HEK293 (cell line): Measurements from ENCODE around the gene DSCAML1.

ENCODE experiments used
- ZNF114 ChIP-seq: fragments of 450-650 bp; formaldehyde crosslinking; IDR thresholded peaks from 2 replicates; pipeline ENCODE4 v1.5.0; 2017; ENCODE audit warnings: missing biosample characterization, missing genetic modification characterization
- TF ChIP-seq, protein P1 (sequence below): fragments of 450-650 bp; formaldehyde crosslinking; IDR thresholded peaks from 2 replicates; pipeline ENCODE4 v1.5.1; 2016; ENCODE audit warnings: missing biosample characterization, missing genetic modification characterization
- TF ChIP-seq, protein P2 (sequence below): fragments of 450-650 bp; formaldehyde crosslinking; IDR thresholded peaks from 2 replicates; pipeline ENCODE4 v1.5.1; 2016; ENCODE audit warnings: missing biosample characterization, missing genetic modification characterization

DNA sequence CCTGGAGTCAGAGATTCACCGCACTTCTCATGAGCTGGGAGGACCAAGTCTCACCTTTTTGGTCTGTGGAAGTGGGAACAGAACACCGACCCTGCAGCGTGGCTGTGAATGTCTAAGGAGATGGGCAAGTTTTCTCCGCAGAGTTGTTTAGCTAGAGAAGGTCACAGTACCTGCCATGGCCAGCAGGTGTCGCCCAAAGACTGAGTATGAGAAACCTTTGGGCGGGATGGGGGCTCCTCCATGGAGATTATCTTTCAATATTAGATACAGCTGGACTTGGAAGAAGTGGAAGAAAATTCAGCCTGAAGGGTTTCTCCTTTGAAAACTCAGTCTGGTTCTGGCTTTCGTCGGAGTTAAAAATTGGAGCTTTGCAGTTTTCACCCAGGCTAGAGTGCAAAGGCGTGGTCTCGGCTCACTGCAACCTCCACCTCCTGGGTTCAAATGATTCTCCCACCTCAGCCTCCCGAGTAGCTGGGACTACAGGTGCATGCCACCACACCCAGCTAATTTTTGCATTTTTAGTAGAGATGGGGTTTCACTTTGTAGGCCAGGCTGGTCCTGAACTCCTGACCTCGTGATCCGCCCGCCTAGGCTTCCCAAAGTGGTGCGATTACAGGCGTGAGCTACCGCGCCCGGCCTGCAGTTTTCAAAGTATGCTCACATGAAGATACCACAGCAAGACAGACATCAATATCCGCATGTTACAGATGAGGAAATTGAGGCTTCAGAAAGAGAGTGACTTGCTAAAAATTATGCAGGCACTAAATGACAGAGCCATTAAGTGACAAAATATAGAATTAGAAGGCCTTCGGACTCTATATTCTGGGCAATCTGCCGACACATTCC is 10.7 kb upstream of the DSCAML1 start:
- TF ChIP-seq ZNF114 (tag by site-specific recombination), result no peak
- TF ChIP-seq, protein P1, sequence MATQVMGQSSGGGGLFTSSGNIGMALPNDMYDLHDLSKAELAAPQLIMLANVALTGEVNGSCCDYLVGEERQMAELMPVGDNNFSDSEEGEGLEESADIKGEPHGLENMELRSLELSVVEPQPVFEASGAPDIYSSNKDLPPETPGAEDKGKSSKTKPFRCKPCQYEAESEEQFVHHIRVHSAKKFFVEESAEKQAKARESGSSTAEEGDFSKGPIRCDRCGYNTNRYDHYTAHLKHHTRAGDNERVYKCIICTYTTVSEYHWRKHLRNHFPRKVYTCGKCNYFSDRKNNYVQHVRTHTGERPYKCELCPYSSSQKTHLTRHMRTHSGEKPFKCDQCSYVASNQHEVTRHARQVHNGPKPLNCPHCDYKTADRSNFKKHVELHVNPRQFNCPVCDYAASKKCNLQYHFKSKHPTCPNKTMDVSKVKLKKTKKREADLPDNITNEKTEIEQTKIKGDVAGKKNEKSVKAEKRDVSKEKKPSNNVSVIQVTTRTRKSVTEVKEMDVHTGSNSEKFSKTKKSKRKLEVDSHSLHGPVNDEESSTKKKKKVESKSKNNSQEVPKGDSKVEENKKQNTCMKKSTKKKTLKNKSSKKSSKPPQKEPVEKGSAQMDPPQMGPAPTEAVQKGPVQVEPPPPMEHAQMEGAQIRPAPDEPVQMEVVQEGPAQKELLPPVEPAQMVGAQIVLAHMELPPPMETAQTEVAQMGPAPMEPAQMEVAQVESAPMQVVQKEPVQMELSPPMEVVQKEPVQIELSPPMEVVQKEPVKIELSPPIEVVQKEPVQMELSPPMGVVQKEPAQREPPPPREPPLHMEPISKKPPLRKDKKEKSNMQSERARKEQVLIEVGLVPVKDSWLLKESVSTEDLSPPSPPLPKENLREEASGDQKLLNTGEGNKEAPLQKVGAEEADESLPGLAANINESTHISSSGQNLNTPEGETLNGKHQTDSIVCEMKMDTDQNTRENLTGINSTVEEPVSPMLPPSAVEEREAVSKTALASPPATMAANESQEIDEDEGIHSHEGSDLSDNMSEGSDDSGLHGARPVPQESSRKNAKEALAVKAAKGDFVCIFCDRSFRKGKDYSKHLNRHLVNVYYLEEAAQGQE (tag by site-specific recombination), result no peak
- TF ChIP-seq, protein P2, sequence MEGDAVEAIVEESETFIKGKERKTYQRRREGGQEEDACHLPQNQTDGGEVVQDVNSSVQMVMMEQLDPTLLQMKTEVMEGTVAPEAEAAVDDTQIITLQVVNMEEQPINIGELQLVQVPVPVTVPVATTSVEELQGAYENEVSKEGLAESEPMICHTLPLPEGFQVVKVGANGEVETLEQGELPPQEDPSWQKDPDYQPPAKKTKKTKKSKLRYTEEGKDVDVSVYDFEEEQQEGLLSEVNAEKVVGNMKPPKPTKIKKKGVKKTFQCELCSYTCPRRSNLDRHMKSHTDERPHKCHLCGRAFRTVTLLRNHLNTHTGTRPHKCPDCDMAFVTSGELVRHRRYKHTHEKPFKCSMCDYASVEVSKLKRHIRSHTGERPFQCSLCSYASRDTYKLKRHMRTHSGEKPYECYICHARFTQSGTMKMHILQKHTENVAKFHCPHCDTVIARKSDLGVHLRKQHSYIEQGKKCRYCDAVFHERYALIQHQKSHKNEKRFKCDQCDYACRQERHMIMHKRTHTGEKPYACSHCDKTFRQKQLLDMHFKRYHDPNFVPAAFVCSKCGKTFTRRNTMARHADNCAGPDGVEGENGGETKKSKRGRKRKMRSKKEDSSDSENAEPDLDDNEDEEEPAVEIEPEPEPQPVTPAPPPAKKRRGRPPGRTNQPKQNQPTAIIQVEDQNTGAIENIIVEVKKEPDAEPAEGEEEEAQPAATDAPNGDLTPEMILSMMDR, result peak; percentile 48; the same call in 1 of the 2 replicates
